Stomach (tissue), 9 donors: ENCODE results near the gene VSTM4. TPM values are rescaled to one million over a fixed set of nuclear protein-coding genes. Genes with fewer than 3 reads are reported as not detected.
A peak's percentile ranks its signal among the peaks of the same experiment; 100 is the strongest.

Experiments
- DNase-seq, 2 donors: peaks; one replicate each; pipeline versions ENCODE4 v3.0.0 to v3.0.0-alpha.2; 2013 to 2019
- H3K27ac ChIP-seq, 5 donors: fragments of 200-600 bp in 4 of 5; sonication (generic) in 4 of 5; one replicate each; pipeline ENCODE4 v1.5.1; 2013 to 2019; ENCODE audit warnings: mild to moderate bottlenecking in 1 of 5, moderate library complexity in 1 of 5
- H3K27me3 ChIP-seq, 3 donors: fragments of 200-600 bp; sonication (generic); one replicate each; pipeline ENCODE4 v1.5.1; 2017 to 2019; ENCODE audit warnings: mixed run types in 1 of 3
- H3K36me3 ChIP-seq, 4 donors: fragments of 200-600 bp; sonication (generic); 1 replicate in 3 of 4; 2 replicates in 1 of 4; pipeline ENCODE4 v1.5.1; 2016 to 2019
- H3K4me1 ChIP-seq, 4 donors: fragments of 200-600 bp; sonication (generic); one replicate each; pipeline ENCODE4 v1.5.1; 2016 to 2019
- H3K4me3 ChIP-seq, 4 donors: fragments of 200-600 bp; sonication (generic) in 3 of 4; one replicate each; pipeline ENCODE4 v1.5.1; 2016 to 2019; ENCODE audit warnings: mild to moderate bottlenecking in 1 of 4
- H3K9me3 ChIP-seq, 4 donors: fragments of 200-600 bp; sonication (generic); one replicate each; pipeline ENCODE4 v1.5.1; 2016 to 2019
- EP300 ChIP-seq: sonication (generic); formaldehyde crosslinking; IDR thresholded peaks from one replicate; pipeline ENCODE4 v1.6.1; 2017; ENCODE audit warnings: antibody characterized with exemption
- POLR2A ChIP-seq, 4 donors: fragments of 450-650 bp; IDR thresholded peaks; one replicate each; pipeline ENCODE4 v1.6.1; 2016; ENCODE audit warnings: antibody characterized with exemption in 4 of 4, control low read depth in 2 of 4, mild to moderate bottlenecking in 1 of 4, moderate library complexity in 1 of 4
- POLR2AphosphoS5 ChIP-seq, 3 donors: sonication (generic); formaldehyde crosslinking; IDR thresholded peaks; one replicate each; pipeline ENCODE4 v1.6.1; 2016; ENCODE audit warnings: antibody characterized with exemption in 3 of 3
- WGBS, 5 donors: extraction: QIAGEN DNeasy Blood & Tissue Kit in 3 of 5; methylation state at CpG; one replicate each; pipeline versions ENCODE4 v1.1.5 to v1.1.7; 2013 to 2018; 5-methylcytosine and 5-hydroxymethylcytosine counted together
- intact Hi-C: fragments of 100-400 bp; cut with DNase I; formaldehyde crosslinking; loops from one replicate; pipeline ENCODE4 v1.15.1; 2023; ENCODE audit warnings: low total_unique reads
- polyA plus RNA-seq, 3 donors: library from polyadenylated mRNA; stranded (reverse); fragments of 200-250 nt; gene quantifications; one replicate each; pipeline ENCODE4 v1.2.3, GENCODE V29; 2013
- total RNA-seq, 5 donors: library from RNA; depleted of rRNA; stranded (reverse); fragments of >200 nt; gene quantifications; one replicate each; pipeline versions ENCODE4 v1.1.0 to v1.2.3, GENCODE V29; 2014 to 2016
- TF ChIP-seq, protein P1 (sequence below), 7 experiments: fragments of 450-650 bp in 4 of 7; fragments of 200-600 bp in 3 of 7; sonication (generic) in 3 of 7; IDR thresholded peaks; one replicate each; pipeline ENCODE4 v1.5.1; 2016 to 2019; ENCODE audit warnings: antibody characterized with exemption in 7 of 7, control low read depth in 2 of 7, mild to moderate bottlenecking in 1 of 7
- donor health status: healthy with polysubstance abuse.
- donor health status: Bipolar disorder and iron deficiency.
- donor health status: healthy.

The VSTM4 gene
- total and polyA plus RNA-seq, 8 donors: 0.58 to 23.1 (median 3.0) TPM

DNA sequence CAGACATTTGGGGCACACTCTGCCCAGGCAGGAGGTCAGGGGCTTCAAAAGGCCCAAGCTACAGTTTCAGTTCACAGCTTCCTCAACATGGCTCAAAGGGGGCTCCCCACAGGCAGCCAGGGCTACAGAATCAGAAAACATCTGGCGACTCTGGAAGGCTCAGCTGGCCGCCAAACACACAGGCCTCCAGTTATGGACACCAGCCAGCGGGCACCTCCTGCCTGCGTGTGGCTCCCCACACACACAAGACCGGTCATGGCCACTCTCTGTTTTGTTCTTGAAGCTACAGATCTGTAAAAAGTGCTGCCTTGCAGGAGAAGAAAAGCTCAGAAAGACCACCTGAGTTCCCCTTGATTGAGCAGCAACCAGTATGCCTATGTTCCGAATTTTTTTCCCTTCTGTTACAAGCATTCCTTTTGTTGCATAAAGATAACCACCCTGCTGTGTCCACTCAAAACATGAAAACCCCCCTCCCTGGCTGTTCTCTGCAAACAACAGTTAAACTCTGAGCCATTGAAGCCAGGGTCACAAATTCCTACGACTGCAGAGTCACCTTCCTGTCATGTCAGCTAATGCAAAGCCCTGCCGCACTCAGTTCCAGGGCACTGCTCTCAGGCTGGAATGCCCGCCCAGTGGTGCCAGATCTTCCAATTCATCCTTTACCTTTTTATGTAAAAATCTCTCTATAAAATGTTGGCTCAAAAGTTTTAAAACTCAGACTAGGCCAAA lies 33.6 kb downstream of the VSTM4 start:
- Histone ChIP-seq H3K36me3 (peaks cover 0 to 4% (median 1%) of the 10 kb centered on the region in 4 donors), H3K27ac (peak overlapping the region in 3 of 5 donors; percentile 18 to 67 (median 47)), H3K9me3 (peaks cover 0 to 2% (median under 1%) of the 10 kb centered on the region in 4 donors), H3K4me3 (no peak overlapping the region), H3K27me3 (no peaks in the 10 kb centered on the region), H3K4me1 (peaks cover 5 to 61% (median 29%) of the 10 kb centered on the region in 4 donors)
- WGBS, 5 donors: 61 to 72% (median 65%) methylated on average over 9 of the region's 9 CpGs
- no peak for TF ChIP-seq POLR2A (IDR thresholded peaks at IDR 0.05)
- TF ChIP-seq EP300: no peak
- TF ChIP-seq, protein P1, sequence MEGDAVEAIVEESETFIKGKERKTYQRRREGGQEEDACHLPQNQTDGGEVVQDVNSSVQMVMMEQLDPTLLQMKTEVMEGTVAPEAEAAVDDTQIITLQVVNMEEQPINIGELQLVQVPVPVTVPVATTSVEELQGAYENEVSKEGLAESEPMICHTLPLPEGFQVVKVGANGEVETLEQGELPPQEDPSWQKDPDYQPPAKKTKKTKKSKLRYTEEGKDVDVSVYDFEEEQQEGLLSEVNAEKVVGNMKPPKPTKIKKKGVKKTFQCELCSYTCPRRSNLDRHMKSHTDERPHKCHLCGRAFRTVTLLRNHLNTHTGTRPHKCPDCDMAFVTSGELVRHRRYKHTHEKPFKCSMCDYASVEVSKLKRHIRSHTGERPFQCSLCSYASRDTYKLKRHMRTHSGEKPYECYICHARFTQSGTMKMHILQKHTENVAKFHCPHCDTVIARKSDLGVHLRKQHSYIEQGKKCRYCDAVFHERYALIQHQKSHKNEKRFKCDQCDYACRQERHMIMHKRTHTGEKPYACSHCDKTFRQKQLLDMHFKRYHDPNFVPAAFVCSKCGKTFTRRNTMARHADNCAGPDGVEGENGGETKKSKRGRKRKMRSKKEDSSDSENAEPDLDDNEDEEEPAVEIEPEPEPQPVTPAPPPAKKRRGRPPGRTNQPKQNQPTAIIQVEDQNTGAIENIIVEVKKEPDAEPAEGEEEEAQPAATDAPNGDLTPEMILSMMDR (IDR thresholded peaks at IDR 0.05): no peak
- no peak for TF ChIP-seq POLR2AphosphoS5 (IDR thresholded peaks at IDR 0.05)
- intact Hi-C loops: no loop called here
- peak; percentile 25 to 39 for DNase-seq

- DNase-seq: peak in 1 of 2 donors; percentile 15
- no peak for TF ChIP-seq EP300
- TF ChIP-seq POLR2A (IDR thresholded peaks at IDR 0.05): no peak
- TF ChIP-seq, protein P1 (IDR thresholded peaks at IDR 0.05): no peak
- no peak for TF ChIP-seq POLR2AphosphoS5 (IDR thresholded peaks at IDR 0.05)
- Histone ChIP-seq H3K36me3 (peaks cover 0 to 11% (median 5%) of the 10 kb centered on the region in 4 donors), H3K27ac (peak overlapping the region in 3 of 5 donors; percentile 18 to 67 (median 37)), H3K27me3 (no peaks in the 10 kb centered on the region), H3K4me3 (no peak overlapping the region), H3K9me3 (no peaks in the 10 kb centered on the region), H3K4me1 (peaks cover 5 to 61% (median 29%) of the 10 kb centered on the region in 4 donors)
- WGBS, 5 donors: 43 to 63% (median 51%) methylated on average over 2 to 3 of the region's 3 CpGs
- intact Hi-C loops: no loop called here
These were observed 34.4 kb downstream of the VSTM4 start for GRCh38 chr10:49080965-49081364.

DNA sequence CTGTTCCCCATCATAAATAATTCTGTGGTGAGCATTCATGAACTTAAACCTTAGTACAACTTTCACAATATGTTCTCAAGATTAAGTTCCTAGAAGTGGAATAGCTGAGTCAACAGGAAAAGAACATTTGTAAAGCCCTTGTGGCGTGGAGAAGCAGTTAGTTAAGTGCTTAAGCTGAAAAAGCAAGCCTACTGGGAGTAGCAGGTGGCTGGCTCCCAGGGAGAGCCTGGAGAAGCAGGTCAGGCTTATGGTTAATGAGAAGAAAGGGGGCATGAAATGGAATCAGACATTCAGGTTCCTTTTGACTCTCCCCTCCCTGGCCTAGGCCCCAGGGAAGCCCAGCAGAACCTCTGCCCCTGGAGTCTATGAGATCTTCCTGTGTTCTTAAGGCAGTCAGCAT lies 35.3 kb downstream of the VSTM4 start:
- peak in 1 of 2 donors; percentile 58 for DNase-seq
- no peak for TF ChIP-seq POLR2A (IDR thresholded peaks at IDR 0.05)
- TF ChIP-seq POLR2AphosphoS5 (IDR thresholded peaks at IDR 0.05): peak; percentile 24 to 85 (median 58)
- intact Hi-C loops: no loop called here
- Histone ChIP-seq H3K27me3 (no peaks in the 10 kb centered on the region), H3K36me3 (peaks cover 0 to 20% (median 11%) of the 10 kb centered on the region in 4 donors), H3K9me3 (no peaks in the 10 kb centered on the region), H3K27ac (peak overlapping the region in 3 of 5 donors; percentile 18 to 67 (median 37)), H3K4me1 (peaks cover 5 to 61% (median 29%) of the 10 kb centered on the region in 4 donors), H3K4me3 (no peak overlapping the region)
- WGBS, 5 donors: 8 to 24% (median 11%) methylated on average over 1 of the region's 1 CpG

- H3K27ac ChIP-seq: peak overlapping the region in 2 of 5 donors; percentile 23 to 67
- DNase-seq: no peak
These were observed 35.8 kb downstream of the VSTM4 start for GRCh38 chr10:49079499-49079898.

More at GRCh38 chr10:49079499-49079898, 35.8 kb downstream of the VSTM4 start:
- WGBS, 5 donors: 45 to 55% (median 50%) methylated on average over 3 of the region's 3 CpGs
- H3K9me3 ChIP-seq: no peaks in the 10 kb centered on the region
- peaks cover 0 to 26% (median 11%) of the 10 kb centered on the region in 4 donors for H3K36me3 ChIP-seq
- H3K4me1 ChIP-seq: peaks cover 5 to 59% (median 29%) of the 10 kb centered on the region in 4 donors
- no peak overlapping the region for H3K4me3 ChIP-seq
- H3K27me3 ChIP-seq: no peaks in the 10 kb centered on the region
- intact Hi-C loops: no loop called here
- TF ChIP-seq POLR2AphosphoS5 (IDR thresholded peaks at IDR 0.05) (no peak), EP300 (no peak), POLR2A (IDR thresholded peaks at IDR 0.05) (no peak)
- TF ChIP-seq, protein P1 (IDR thresholded peaks at IDR 0.05): no peak
